Regular cardiac myocyte (primary cell): ENCODE measurements around the gene ZNF548. TPM values are rescaled to one million over a fixed set of nuclear protein-coding genes. Genes with fewer than 3 reads are reported as not detected.

Source experiments
- total RNA-seq: library from RNA; depleted of rRNA; stranded (reverse); fragments of >200 nt; gene quantifications from 2 replicates; pipeline ENCODE4 v1.2.3, GENCODE V29; 2014

Gene ZNF548
- total RNA-seq, result 17.3 and 38.6 TPM in 2 replicates

DNA sequence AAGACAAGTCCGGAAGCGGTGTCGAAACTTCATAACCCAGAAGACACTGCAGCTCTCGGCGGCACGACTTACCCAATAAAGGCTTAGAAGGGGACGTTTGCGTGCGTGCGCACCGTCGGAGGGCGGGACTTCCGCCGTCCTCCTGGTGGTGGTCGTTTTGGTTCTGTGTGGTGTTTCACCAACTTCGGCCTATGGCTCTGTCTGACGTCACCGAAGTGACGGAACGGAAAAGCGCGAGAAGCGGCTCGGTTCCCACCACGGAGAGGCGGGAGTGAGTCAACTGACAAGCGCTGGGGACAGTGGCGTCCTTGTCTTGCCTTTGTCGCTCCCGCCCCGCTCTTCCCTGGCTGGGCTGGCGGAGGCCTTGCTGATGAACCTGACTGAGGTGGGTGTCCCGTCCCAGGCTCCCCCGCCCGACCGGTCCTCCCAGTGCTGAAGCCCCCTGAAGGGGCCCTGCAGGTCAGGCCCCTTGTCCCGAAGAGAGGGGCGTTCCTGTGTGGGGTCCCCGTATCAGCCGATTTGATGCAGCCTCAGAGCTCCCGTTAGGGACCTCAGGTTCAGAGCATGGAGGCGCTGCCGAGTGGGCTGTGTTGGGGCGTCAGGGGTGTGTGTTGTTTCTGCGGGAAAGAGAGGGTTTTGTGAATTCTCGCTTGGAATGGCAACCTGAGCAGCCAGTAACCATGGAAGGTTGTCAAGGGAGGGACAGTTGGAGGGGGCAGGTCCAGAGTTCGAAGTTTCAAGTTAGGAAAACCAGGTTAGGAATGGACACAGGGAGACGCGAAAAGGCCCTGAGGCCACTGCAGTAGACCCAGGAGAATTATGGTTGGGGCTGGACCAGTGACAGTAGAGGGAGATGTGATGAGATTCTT, at the start of gene ZNF548:
ZNF548 (plus strand) TSS at position 125 of the 869 bp plus-strand sequence; CDS start at position 371, 246 bp downstream.

DNA sequence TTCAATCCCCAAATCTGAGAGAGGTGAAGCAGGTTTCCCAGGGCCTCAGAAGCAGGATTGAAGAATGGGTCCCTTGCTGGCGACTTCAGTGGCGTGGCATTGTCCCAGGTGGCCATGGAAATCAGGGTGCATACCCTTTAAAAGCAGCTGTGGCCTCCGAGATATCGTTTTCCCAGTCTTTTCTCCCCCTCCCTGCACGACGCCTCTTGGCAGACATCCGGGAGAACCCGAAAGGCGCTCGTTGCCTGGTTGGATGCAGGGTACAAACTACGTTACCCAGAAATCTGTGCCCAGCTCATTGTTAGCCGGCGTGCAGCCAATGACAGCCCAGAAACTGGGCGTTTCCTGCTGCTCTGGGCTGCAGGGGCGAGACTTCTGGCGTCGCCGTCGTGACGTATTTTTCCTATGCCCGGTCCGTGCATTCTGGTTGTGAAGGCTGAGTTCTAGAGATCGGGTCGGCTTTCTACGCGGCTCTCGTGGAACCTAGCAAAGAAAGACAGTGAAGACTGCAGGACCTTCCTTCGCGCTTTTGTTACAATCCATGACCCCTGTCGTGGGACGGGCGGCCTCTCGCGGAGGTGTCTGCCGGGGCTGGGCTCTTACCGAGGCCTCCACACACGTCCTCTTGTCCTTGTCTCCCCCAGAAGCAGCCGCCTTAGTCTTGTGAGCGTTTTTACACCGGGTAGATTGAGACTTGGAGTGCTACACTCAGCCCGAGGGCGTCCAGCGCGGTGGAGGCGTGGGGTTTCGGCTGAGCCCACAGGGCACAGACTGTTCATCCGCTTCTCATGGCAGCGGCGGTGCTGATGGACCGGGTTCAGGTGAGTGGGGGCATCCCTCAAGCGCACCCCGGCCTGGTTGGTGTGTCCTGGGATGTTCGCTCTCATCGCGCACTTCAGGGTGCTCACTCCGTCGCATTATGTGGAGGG, 38.5 kb upstream of the ZNF548 start, which contains the start of gene ZNF304:
ZNF304 (plus strand) TSS at position 395 of the 929 bp plus-strand sequence; CDS start at position 789, 394 bp downstream.

DNA sequence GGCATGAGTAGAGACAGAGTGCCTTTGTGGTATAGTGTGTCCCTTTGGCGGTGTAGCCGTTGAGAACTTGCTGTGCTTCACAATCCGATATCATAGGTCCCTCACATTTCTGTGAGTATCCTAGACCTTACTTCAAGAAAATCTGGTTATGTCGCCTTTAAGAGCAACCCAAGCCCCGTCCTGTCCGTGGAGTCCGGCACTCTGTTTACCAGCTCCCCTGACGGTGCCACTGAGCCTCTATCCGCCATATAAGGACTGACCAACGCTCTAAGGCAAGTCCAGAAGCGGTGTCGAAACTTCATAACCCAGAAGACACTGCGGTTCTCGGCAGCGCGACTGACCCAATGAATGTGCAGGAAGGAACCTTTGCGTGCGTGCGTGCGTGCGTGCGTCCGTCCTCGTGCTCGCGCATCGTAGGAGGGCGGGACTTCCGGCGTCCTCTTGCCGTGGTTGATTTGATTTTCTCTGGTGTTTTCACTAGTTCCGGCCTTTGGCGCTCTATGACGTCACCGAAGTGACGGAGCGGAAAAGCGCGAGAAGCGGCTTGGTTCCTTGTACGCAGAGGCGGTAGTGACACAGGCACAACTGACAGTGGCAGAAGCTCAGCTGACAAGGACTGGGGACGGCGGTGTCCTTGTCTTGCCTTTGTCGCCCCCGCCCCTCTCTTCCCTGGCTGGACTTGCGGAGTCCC, 26.5 kb upstream of the ZNF548 start, which contains the start of the genes TRAPPC2B and ZNF547:
TRAPPC2B (plus strand) TSS at position 555 of the 691 bp plus-strand sequence. CDS start 1,283 bp downstream, outside the sequence.
ZNF547 (plus strand) TSS at position 555 of the 691 bp plus-strand sequence. CDS start 5,005 bp downstream, outside the sequence.

DNA sequence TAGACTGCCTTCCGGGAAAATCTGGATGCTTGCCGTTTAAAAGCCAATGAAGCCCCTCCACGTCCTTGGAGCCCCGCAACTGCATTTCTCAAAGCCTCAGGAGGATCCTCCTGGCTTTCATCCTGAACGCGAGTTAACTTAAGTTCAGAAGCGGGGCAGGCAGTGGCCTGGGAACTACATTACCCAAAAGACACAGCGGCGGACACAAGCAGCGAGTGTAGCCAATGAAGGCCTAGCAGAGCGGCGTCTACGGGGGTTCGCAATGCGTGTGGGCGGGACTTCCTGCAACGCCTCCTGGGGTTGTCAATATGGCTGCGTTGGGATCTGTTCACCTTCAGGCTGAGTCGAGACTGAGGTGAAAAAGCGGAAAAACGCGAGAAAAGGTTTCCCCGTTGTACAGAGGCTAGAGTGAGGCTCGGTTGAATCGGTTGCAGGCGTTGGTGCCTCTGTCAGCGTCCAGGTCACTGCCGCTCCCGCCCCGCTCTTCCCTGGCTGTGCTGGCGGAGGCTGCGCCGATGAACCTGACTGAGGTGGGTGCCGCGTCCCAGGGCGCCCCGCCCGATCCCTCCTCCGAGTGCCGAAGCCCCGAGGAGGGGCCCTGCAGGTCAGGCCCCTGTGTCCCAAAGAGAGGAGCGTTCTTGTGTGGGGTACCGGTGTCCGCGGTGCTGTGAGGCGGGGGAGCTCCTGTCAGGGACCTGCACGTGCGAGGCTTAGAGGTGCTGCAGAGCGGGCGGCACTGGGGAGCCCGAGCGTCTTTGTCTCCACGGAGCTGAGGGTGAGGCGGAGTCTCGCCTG, 21.4 kb downstream of the ZNF548 start, which contains the start of gene ZNF17:
ZNF17 (plus strand) TSS at position 285 of the 795 bp plus-strand sequence. CDS start 2,455 bp downstream, outside the sequence.

DNA sequence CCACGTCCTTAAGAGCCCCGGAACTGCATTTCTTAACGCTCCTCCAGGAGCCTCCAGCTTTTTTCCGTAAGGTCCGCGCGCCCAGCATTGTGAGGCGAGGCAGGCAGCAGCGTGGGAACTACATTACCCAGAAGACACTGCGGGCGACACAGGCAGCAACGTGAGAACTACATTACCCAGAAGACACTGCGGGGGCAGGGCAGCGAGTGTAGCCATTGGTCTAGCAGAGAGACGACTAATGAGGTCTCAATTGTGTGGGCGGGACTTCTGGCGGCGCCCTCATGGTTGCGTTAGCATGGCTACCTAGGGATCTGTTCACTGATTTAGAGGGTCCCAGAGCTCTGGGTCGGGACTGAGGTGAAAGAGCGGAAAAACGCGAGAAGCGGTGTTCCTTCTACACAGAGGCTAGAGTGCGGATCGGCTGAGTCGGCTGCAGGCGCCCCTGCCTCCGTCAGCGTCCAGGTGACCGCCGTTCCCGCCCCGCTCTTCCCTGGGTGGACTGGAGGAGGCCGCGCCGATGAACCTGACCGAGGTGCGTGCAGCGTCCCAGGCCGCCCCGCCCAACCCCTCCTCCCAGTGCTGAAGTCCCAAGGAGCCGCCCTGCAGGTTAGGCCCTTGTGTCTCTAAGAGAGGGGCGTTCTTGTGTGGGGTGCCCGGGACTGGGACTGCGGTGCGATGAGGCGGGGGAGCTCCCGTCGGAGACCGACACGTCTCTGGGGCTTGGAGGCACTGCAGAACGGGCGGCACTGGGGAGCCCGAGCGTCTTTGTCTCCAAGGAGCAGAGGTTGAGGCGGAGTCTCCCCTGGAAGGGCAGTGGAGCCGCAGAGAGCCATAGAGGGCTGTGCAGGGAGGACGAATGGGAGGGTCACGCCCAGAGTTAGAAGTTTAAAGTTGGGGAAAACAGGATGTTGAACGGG, 45.7 kb downstream of the ZNF548 start, which contains the start of gene ZNF749:
ZNF749 (plus strand) TSS at position 264 of the 917 bp plus-strand sequence; CDS start at position 518, 254 bp downstream.

Other genes starting within 250 kb of the ZNF548 start
- gene ZIM3, start 244.7 kb upstream of the ZNF548 start, total RNA-seq, result not detected in 2 replicates
- gene DUXA, start 222.4 kb upstream of the ZNF548 start, total RNA-seq, result not detected in 2 replicates
- gene ZNF264, start 198.4 kb upstream of the ZNF548 start, total RNA-seq, result 24.9 and 38.3 TPM in 2 replicates
- 0.56 and 0.96 TPM in 2 replicates for gene AURKC, start 158.8 kb upstream of the ZNF548 start, total RNA-seq
- 24.0 and 36.6 TPM in 2 replicates for gene ZNF805, start 149.2 kb upstream of the ZNF548 start, total RNA-seq
- gene ZNF460, start 109.4 kb upstream of the ZNF548 start, total RNA-seq, result 50.2 and 95.0 TPM in 2 replicates
- gene ZNF543, start 69.4 kb upstream of the ZNF548 start, total RNA-seq, result 9.2 and 9.6 TPM in 2 replicates
- gene ZNF304, start 38.6 kb upstream of the ZNF548 start, total RNA-seq, result 11.0 and 11.1 TPM in 2 replicates
- 12.1 and 15.2 TPM in 2 replicates for gene TRAPPC2B, start 26.3 kb upstream of the ZNF548 start, total RNA-seq
- 3.6 and 5.9 TPM in 2 replicates for gene ZNF547, start 26.3 kb upstream of the ZNF548 start, total RNA-seq
- gene ZNF17, start 21.3 kb downstream of the ZNF548 start, total RNA-seq, result 9.8 and 9.9 TPM in 2 replicates
- gene ZNF749, start 45.5 kb downstream of the ZNF548 start, total RNA-seq, result 7.0 and 9.8 TPM in 2 replicates
- 0.38 and 1.4 TPM in 2 replicates for gene VN1R1, start 67.3 kb downstream of the ZNF548 start, total RNA-seq
- gene ZNF772, start 87.7 kb downstream of the ZNF548 start, total RNA-seq, result 21.5 and 33.3 TPM in 2 replicates
- gene ZNF419, start 97.9 kb downstream of the ZNF548 start, total RNA-seq, result 10.7 and 23.1 TPM in 2 replicates
- 24.0 and 44.5 TPM in 2 replicates for gene ZNF773, start 110.1 kb downstream of the ZNF548 start, total RNA-seq
- gene ZNF549, start 137.5 kb downstream of the ZNF548 start, total RNA-seq, result 6.5 TPM in 2 replicates
- gene ZNF550, start 170.0 kb downstream of the ZNF548 start, total RNA-seq, result 6.9 and 7.9 TPM in 2 replicates
- gene ZNF416, start 189.1 kb downstream of the ZNF548 start, total RNA-seq, result 6.5 and 6.7 TPM in 2 replicates
- gene ZIK1, start 194.3 kb downstream of the ZNF548 start, total RNA-seq, result 9.2 and 10.1 TPM in 2 replicates
- 2.8 and 8.2 TPM in 2 replicates for gene ZNF530, start 210.0 kb downstream of the ZNF548 start, total RNA-seq
- gene ZNF134, start 224.4 kb downstream of the ZNF548 start, total RNA-seq, result 21.1 and 30.7 TPM in 2 replicates
- gene ZNF211, start 243.3 kb downstream of the ZNF548 start, total RNA-seq, result 10.5 and 13.5 TPM in 2 replicates